IMR-90 (cell line): ENCODE measurements around the gene COL4A3.

ENCODE experiments used
- BHLHE40 ChIP-seq: fragments of 150-350 bp; IDR thresholded peaks from 2 replicates; pipeline ENCODE4 v1.6.1; 2016; ENCODE audit warnings: mild to moderate bottlenecking, low read depth, low read length
- CEBPB ChIP-seq: IDR thresholded peaks from 2 replicates; pipeline ENCODE4 v1.6.1; 2012; ENCODE audit warnings: low read depth, low read length, improper control_type of control experiment
- CTCF ChIP-seq: conservative IDR thresholded peaks from 2 replicates; pipeline ENCODE4 v1.5.1; 2012; ENCODE audit warnings: mild to moderate bottlenecking, low read depth, low read length, improper control_type of control experiment
- FOS ChIP-seq: fragments of 150-350 bp; IDR thresholded peaks from 2 replicates; pipeline ENCODE4 v1.6.1; 2016; ENCODE audit warnings: low read depth, low read length
- MAFK ChIP-seq: IDR thresholded peaks from 2 replicates; pipeline ENCODE4 v1.6.1; 2012; ENCODE audit warnings: low read depth, low read length, improper control_type of control experiment
- MAZ ChIP-seq: IDR thresholded peaks from 2 replicates; pipeline ENCODE4 v1.6.1; 2012; ENCODE audit warnings: low read depth, mild to moderate bottlenecking, low read length, improper control_type of control experiment, moderate library complexity, borderline replicate concordance
- MXI1 ChIP-seq: IDR thresholded peaks from 2 replicates; pipeline ENCODE4 v1.6.1; 2012; ENCODE audit warnings: low read depth, mild to moderate bottlenecking, low read length, moderate library complexity, borderline replicate concordance
- NFE2L2 ChIP-seq: fragments of 150-350 bp; IDR thresholded peaks from 2 replicates; pipeline ENCODE4 v1.6.1; 2016; ENCODE audit warnings: low read depth, mild to moderate bottlenecking, low read length
- POLR2A ChIP-seq: IDR thresholded peaks from 2 replicates; pipeline ENCODE4 v1.6.1; 2012; ENCODE audit warnings: mild to moderate bottlenecking, low read depth, low read length
- RAD21 ChIP-seq: IDR thresholded peaks from 2 replicates; pipeline ENCODE4 v1.6.1; 2012; ENCODE audit warnings: low read length, improper control_type of control experiment
- RCOR1 ChIP-seq: IDR thresholded peaks from 2 replicates; pipeline ENCODE4 v1.6.1; 2012; ENCODE audit warnings: mild to moderate bottlenecking, low read length, improper control_type of control experiment; ENCODE audit not compliant: insufficient replicate concordance
- SMC3 ChIP-seq: fragments of 150-350 bp; IDR thresholded peaks from 2 replicates; pipeline ENCODE4 v1.6.1; 2016; ENCODE audit warnings: low read depth, mild to moderate bottlenecking, antibody characterized with exemption, low read length, moderate library complexity
- TF ChIP-seq, protein P1 (sequence below): fragments of 150-350 bp; IDR thresholded peaks from 2 replicates; pipeline ENCODE4 v1.6.1; 2016; ENCODE audit warnings: low read depth, mild to moderate bottlenecking, low read length, moderate library complexity, borderline replicate concordance

GRCh38 chr2:227324995-227325838 lies 160.8 kb downstream of the COL4A3 start, which contains the start of gene MFF:
- TF ChIP-seq SMC3, result no peak
- no peak for TF ChIP-seq CTCF
- peak; percentile 84 for TF ChIP-seq BHLHE40
- TF ChIP-seq POLR2A, result peak; percentile 82
- TF ChIP-seq CEBPB, result no peak
- TF ChIP-seq RAD21, result no peak
- TF ChIP-seq, protein P1, sequence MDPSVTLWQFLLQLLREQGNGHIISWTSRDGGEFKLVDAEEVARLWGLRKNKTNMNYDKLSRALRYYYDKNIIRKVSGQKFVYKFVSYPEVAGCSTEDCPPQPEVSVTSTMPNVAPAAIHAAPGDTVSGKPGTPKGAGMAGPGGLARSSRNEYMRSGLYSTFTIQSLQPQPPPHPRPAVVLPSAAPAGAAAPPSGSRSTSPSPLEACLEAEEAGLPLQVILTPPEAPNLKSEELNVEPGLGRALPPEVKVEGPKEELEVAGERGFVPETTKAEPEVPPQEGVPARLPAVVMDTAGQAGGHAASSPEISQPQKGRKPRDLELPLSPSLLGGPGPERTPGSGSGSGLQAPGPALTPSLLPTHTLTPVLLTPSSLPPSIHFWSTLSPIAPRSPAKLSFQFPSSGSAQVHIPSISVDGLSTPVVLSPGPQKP, result no peak
- TF ChIP-seq MXI1, result 0 out of 2 replicates have a peak, but pooled peaks have one; percentile 48
- peak; percentile 64; the same call in 1 of the 2 replicates for TF ChIP-seq MAZ
- TF ChIP-seq RCOR1, result no peak
- TF ChIP-seq NFE2L2, result no peak
- no peak for TF ChIP-seq MAFK
- peak; percentile 33; the same call in 1 of the 2 replicates for TF ChIP-seq FOS
